ENCODE measurements around the gene THAP9.
A peak's percentile ranks its signal among the peaks of the same experiment; 100 is the strongest.
"Not testable (repeated sequence)": the region's sequence is repeated elsewhere in the genome, so short reads cannot be mapped to it uniquely, and the experiment has no call there.

Gene THAP9, protein sequence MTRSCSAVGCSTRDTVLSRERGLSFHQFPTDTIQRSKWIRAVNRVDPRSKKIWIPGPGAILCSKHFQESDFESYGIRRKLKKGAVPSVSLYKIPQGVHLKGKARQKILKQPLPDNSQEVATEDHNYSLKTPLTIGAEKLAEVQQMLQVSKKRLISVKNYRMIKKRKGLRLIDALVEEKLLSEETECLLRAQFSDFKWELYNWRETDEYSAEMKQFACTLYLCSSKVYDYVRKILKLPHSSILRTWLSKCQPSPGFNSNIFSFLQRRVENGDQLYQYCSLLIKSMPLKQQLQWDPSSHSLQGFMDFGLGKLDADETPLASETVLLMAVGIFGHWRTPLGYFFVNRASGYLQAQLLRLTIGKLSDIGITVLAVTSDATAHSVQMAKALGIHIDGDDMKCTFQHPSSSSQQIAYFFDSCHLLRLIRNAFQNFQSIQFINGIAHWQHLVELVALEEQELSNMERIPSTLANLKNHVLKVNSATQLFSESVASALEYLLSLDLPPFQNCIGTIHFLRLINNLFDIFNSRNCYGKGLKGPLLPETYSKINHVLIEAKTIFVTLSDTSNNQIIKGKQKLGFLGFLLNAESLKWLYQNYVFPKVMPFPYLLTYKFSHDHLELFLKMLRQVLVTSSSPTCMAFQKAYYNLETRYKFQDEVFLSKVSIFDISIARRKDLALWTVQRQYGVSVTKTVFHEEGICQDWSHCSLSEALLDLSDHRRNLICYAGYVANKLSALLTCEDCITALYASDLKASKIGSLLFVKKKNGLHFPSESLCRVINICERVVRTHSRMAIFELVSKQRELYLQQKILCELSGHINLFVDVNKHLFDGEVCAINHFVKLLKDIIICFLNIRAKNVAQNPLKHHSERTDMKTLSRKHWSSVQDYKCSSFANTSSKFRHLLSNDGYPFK

DNA sequence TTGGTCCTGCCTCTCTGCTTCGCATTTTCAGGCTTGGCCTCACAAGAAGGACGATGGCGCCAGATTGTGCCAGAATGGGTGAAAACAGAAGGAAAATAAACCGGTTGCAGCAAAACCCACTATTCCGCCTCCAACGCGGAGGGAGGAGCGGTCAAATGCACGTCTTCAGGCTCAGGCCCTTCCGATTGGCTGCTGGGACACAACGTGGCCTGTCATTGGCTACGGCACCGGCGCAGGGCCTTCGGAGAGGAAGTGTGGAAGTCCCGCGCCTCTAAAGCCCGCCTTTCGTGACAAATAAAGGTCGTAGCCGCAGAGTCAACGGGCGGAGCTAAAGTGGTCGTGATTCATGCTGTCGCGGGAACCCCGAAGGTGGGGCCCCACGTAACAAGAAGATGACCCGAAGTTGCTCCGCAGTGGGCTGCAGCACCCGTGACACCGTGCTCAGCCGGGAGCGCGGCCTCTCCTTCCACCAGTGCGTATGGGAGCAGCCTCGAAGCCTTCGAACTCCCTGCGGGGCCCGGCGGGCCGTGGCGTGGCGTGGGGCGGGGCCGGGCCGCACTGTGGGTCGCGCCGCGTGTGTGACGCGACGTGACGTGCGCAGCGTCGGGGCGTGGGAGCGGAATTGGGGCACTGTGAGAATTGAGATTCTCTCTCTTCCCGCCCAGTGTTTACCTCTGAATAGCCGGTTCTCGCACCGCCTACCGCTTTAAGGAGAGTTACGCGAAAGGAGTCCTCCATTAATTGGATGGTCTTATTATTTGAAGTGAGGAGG, at the start of gene THAP9:
THAP9 (plus strand) TSS at position 325 of the 772 bp plus-strand sequence; CDS start at position 393, 68 bp downstream.
- intact Hi-C loops (cut with DNase I), result loop anchor here (5.0 to 10.0 kb wide), 2 partner anchors 112 to 436 kb away; partner anchors contain the start of gene LIN54
- peak; percentile 96 to 100 (median 99) for DNase-seq

DNA sequence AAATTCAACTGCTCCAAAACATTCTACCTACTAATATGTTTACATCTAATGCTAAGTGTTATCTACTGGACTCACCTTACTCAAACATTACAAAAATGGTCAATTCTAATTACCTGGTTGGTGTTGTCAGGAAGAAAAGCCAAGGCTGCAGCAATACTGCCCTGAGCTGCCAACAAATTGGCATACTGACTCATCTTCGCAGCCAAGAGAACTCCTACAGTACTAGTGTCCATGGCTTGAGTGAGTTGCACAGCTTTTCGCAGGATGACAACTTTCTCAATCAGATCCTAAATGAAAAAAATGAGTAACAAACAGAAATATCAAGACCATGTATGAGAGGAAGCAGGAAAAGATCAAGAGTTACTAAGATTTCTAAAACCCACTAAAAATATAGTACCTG, 49.2 kb upstream of the THAP9 start:
- no peak for DNase-seq
- intact Hi-C loops (cut with DNase I), result no loop called here

DNA sequence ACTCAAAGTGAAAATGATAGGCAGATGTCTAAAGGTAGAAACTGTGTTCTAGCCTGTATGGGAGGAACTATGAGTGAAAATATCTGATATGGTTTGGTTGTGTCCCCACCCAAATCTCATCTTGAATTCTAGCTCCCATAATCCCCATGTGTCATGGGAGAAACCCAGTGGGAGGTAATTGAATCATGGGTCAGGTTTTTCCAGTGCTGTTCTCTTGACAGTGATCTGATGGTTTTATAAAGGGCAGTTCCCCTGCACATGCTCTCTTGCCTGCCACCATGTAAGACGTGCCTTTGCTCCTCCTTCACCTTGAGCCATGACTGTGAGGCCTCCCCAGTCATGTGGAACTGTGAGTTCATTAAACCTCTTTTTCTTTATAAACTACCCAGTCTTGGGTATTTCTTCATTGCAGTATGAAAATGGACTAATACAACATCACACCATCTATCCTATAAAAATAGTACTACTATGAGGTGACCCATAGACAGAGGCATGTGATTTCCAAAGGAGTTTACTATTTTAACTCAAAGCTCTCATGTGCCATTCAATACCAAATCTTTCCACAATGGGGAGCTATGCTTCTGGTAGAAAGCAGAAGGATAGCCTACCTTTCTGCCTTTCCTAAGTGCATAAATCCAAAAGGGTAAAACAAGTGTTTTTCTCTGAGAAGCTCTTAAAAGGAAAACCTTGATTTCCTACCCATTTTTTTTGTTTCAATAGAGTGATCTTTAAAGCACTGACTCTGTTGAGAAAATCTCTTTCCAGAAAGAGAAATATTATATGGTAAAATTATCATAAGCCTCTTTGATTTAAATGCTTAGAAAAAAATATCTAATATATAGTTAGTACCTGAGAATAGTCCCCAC, 48.4 kb upstream of the THAP9 start:
- peak in 1 of 42 donors; percentile 3 for DNase-seq
- intact Hi-C loops (cut with DNase I), result no loop called here

- no peak for DNase-seq
- intact Hi-C loops (cut with DNase I), result no loop called here
Measured at GRCh38 chr4:82852751-82853285, 47.7 kb upstream of the THAP9 start.

GRCh38 chr4:82860487-82860886, 40.0 kb upstream of the THAP9 start:
- DNase-seq; intact Hi-C loops (cut with DNase I): not testable (repeated sequence)

- intact Hi-C loops (cut with DNase I), result no loop called here
- DNase-seq, result no peak
Measured at GRCh38 chr4:82861529-82861928, 39.0 kb upstream of the THAP9 start.

DNA sequence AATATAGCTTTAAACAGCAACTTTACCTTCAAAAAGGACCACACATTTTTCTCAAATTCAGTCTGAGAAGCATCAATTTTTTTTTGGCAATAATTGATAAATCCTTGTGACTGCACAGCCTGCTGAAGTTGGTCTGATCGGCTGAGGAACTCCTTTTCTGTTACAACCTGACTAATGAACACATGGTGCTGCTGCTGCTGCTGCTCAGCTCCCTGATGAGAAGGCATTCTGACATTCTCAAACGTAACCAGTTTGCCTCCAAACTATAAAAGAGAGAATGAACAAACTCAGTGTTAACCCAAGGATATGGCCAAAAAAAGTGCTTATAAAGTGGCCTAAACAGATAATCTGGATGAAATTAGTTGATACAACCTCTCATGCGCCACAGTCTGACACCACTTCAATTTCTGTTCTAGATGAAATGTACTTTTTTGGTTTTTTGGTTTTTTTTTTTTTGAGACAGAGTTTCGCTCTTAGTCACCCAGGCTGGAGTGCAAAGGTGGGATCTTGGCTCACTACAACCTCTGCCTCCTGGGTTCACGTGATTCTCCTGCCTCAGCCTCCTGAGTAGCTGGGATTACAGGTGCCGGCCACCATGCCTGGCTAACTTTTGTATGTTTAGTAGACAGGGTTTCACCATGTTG, 36.1 kb upstream of the THAP9 start:
- no peak for DNase-seq
- intact Hi-C loops (cut with DNase I), result no loop called here

DNA sequence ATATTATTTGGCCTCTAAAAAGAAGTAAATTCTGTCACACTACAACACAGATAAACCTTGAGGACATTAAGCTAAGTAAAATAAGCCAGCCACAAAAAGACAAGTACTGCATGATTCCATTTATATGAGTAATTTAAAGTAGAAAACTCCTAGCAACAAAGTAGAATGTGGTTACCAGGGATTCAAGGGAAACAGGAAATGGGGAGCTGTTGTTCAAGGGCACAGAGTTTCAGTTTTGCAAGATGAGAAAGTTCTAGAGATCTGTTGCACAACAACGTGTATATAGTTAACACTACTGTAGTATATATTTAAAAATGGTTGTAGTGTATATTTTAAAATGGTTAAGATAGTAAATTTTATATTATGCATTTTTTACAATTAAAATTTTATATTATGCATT, 34.9 kb upstream of the THAP9 start:
- no peak for DNase-seq
- intact Hi-C loops (cut with DNase I), result no loop called here

DNA sequence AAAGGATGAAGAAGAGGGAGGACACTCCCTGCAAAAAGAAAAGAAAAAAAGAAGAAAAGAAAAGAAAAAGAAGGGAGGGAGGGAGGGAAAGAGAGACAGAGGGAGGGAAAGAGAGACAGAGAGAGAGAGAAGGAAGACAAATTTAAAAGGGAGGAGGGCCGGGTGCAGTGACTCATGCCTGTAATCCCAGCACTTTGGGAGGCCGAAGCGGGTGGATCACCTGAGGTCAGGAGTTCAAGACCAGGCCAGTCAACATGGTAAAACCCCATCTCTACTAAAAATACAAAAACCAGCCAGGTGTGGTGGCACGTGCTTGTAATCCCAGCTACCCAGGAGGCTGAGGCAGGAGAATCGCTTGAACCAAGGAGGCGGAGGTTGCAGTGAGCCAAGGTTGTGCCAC, 34.5 kb upstream of the THAP9 start:
- DNase-seq; intact Hi-C loops (cut with DNase I): not testable (repeated sequence)

DNA sequence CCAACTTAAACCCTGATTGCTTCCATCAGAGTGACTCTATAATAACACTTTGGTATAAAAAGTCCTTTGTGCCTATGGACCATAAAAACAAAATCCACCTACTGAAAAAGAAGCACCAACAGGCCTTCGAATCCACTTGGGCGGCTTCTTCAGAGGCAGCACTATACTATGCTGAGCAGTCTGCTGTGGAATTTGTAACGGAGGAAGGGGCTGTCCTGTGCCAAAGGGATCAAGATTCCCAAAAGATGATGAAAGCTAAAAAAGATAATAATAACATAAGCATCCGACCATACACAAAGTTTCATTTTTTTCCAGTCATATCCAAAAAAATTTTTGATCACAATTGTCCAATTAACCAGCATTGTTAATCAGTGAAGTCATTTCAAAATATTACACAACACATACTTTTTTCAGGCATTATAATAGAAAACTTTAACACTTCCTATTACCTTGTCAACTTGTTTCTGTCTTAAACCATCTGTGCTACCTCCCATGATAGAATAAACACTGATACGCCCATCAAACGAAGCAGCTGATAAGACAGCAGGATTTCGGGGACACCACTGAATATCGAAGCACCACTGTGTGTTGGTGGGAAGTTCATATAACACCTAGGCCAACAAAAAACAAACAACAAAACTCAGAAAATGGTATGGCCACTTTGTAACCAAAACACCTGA, 33.7 kb upstream of the THAP9 start:
- intact Hi-C loops (cut with DNase I), result no loop called here
- no peak for DNase-seq

DNA sequence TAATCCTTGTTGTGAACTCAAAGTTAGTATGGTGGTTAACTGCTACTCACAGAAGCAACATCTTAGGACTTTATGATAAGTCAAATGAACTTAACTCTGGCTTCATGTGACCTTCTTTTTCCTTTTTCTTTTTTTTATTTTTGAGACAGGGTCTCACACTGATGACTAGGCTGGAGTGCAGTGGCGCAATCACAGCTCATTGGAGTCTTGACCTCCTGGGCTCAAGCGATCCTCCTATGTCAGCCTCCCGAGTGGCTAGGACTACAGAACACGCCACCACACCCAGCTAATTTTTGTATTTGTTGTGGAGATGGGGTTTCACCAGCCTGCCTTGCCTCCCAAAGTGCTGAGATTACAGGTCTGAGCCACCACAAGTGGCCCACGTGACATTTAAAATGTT, 32.0 kb upstream of the THAP9 start:
- intact Hi-C loops (cut with DNase I), result no loop called here
- DNase-seq, result no peak

DNA sequence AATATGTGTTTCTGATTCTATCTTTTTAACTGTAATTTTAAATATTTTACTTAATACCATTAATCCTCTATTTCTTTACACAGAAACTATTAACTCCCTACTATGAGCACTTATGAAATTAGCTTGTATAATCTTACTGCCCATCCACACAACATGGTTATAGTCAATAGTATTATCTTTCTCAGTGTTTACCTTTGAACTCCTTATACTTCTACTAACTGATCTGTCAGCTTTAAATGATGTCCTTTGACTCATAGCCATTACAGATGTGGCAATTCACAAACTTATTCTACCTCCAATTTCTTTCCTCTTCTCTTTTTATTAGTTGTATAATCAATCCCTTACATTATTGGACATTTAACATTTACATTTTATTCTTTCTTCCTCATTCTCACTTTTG, 15.1 kb upstream of the THAP9 start:
- DNase-seq, result no peak
- intact Hi-C loops (cut with DNase I), result no loop called here

- no peak for DNase-seq
- intact Hi-C loops (cut with DNase I), result no loop called here
Measured at GRCh38 chr4:82886147-82886942, 14.2 kb upstream of the THAP9 start.

DNA sequence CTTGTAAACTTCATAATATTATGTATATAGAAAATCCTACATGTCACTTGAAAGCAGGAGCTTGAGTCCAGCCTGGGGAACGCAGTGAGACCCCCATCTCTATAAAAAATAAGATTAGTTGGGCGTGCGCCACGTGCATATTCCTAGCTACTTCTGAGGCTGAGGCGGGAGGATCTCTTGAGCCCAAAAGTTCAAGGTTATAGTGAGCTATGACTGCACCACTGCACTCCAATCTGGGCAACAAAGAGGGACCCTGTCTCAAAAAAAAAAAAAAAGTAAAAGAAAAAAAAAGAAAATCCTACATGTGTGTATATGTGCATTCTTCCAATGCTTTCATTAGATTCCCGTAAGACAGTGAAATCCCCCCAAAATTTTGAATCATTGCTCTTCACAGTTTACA, 11.2 kb upstream of the THAP9 start:
- intact Hi-C loops (cut with DNase I), result no loop called here
- no peak for DNase-seq

- DNase-seq, result no peak
- intact Hi-C loops (cut with DNase I), result loop anchor here (2.0 kb wide), 1 partner anchor 144 kb away; the partner anchor contains the start of gene COPS4
Measured at GRCh38 chr4:82890528-82890900, 10.0 kb upstream of the THAP9 start.

All from head of caudate nucleus (tissue), 42 donors.